Coronary artery (tissue), 2 donors: ENCODE results near the gene AKAP13.

ENCODE experiments used
- DNase-seq: peaks from one replicate; pipeline ENCODE4 v3.0.0-alpha.2; 2017; ENCODE audit warnings: low spot score
- H3K27ac ChIP-seq, 2 donors: fragments of 200-600 bp; sonication (generic); one replicate each; pipeline ENCODE4 v1.5.1; 2016 to 2019
- H3K4me3 ChIP-seq: fragments of 200-600 bp; sonication (generic); 2 replicates; pipeline ENCODE4 v1.5.1; 2016; ENCODE audit warnings: mild to moderate bottlenecking, moderate library complexity
- CTCF ChIP-seq: fragments of 200-600 bp; sonication (generic); IDR thresholded peaks from one replicate; pipeline ENCODE4 v1.5.1; 2019; ENCODE audit warnings: antibody characterized with exemption

Gene AKAP13, protein sequence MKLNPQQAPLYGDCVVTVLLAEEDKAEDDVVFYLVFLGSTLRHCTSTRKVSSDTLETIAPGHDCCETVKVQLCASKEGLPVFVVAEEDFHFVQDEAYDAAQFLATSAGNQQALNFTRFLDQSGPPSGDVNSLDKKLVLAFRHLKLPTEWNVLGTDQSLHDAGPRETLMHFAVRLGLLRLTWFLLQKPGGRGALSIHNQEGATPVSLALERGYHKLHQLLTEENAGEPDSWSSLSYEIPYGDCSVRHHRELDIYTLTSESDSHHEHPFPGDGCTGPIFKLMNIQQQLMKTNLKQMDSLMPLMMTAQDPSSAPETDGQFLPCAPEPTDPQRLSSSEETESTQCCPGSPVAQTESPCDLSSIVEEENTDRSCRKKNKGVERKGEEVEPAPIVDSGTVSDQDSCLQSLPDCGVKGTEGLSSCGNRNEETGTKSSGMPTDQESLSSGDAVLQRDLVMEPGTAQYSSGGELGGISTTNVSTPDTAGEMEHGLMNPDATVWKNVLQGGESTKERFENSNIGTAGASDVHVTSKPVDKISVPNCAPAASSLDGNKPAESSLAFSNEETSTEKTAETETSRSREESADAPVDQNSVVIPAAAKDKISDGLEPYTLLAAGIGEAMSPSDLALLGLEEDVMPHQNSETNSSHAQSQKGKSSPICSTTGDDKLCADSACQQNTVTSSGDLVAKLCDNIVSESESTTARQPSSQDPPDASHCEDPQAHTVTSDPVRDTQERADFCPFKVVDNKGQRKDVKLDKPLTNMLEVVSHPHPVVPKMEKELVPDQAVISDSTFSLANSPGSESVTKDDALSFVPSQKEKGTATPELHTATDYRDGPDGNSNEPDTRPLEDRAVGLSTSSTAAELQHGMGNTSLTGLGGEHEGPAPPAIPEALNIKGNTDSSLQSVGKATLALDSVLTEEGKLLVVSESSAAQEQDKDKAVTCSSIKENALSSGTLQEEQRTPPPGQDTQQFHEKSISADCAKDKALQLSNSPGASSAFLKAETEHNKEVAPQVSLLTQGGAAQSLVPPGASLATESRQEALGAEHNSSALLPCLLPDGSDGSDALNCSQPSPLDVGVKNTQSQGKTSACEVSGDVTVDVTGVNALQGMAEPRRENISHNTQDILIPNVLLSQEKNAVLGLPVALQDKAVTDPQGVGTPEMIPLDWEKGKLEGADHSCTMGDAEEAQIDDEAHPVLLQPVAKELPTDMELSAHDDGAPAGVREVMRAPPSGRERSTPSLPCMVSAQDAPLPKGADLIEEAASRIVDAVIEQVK (N-terminal part only)

DNA sequence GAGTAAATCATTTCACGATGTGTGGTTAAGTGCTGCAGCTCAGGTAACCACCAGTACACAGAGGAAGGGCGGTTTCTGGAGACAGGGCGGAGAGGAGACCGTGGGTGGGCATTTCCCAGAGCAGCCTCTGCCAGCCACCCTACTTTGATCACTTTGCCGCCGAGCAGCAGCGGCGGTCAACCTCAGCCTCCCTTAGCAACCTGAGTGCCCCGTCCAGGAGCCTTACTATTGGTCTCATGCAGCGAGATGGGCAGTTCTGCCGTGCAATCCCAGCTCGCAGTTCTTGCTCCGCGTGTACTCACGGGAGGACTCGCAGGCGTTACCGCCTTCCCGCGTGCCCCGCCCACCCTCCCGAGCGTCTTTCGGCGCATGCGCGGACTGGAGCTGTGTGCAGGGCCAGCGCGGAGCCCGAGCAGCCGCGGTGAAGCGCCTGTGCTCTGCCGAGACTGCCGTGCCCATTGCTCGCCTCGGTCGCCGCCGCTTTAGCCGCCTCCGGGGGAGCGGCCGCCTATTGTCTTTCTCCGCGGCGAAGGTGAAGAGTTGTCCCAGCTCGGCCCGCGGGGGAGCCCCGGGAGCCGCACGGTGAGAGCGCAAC is at the start of gene AKAP13:
Gene AKAP13 (plus strand): TSS at position 387 of the 595 bp plus-strand sequence. CDS start 105,118 bp downstream, outside the sequence.
- peak; percentile 98 for DNase-seq
- peak within 1 kb of the TSS; percentile 96 for H3K4me3 ChIP-seq
- H3K27ac ChIP-seq, result peak within 1 kb of the TSS; percentile 84 to 96
- no peak for TF ChIP-seq CTCF

- peak overlapping the region; percentile 71 to 84 for H3K27ac ChIP-seq
- peak overlapping the region; percentile 4 for H3K4me3 ChIP-seq
- peak; percentile 90 for DNase-seq
- peak; percentile 83 for TF ChIP-seq CTCF
Measured at GRCh38 chr15:85330901-85331588, 49.4 kb upstream of the AKAP13 start.

GRCh38 chr15:85331655-85332285 is 48.6 kb upstream of the AKAP13 start:
- no peak for DNase-seq
- Histone ChIP-seq H3K27ac (peak overlapping the region; percentile 71 to 84), H3K4me3 (peak overlapping the region; percentile 4)
- TF ChIP-seq CTCF, result no peak

- TF ChIP-seq CTCF, result no peak
- Histone ChIP-seq H3K4me3 (no peak overlapping the region), H3K27ac (no peak overlapping the region)
- DNase-seq, result no peak
Measured at GRCh38 chr15:85333132-85333831, 47.1 kb upstream of the AKAP13 start.

GRCh38 chr15:85334241-85334640 is 46.2 kb upstream of the AKAP13 start:
- Histone ChIP-seq H3K4me3 (no peak overlapping the region), H3K27ac (no peak overlapping the region)
- no peak for DNase-seq
- no peak for TF ChIP-seq CTCF
